Endodermal cell (in vitro differentiated cells): ENCODE data around the gene MFAP5. TPM values are rescaled to one million over a fixed set of nuclear protein-coding genes. Genes with fewer than 3 reads are reported as not detected.

Source experiments
- DNase-seq: peaks from one replicate; pipeline ENCODE4 v3.0.0-alpha.2; 2017
- H3K27ac ChIP-seq: 2 replicates; pipeline ENCODE4 v1.5.1; 2013; ENCODE audit warnings: mild to moderate bottlenecking, low read depth, low read length, moderate library complexity
- H3K27me3 ChIP-seq: 2 replicates; pipeline ENCODE4 v1.6.1; 2013; ENCODE audit warnings: mild to moderate bottlenecking, low read length, moderate library complexity; ENCODE audit not compliant: insufficient read depth, control insufficient read depth, poor library complexity, severe bottlenecking
- H3K36me3 ChIP-seq: 2 replicates; pipeline ENCODE4 v1.7.0; 2013; ENCODE audit warnings: mild to moderate bottlenecking, low read length, moderate library complexity; ENCODE audit not compliant: control insufficient read depth, insufficient read depth
- H3K4me1 ChIP-seq: one replicate; pipeline ENCODE4 v1.7.0; 2013; ENCODE audit warnings: low read length; ENCODE audit not compliant: control insufficient read depth, insufficient read depth
- H3K4me3 ChIP-seq: 2 replicates; pipeline ENCODE4 v1.5.1; 2013; ENCODE audit warnings: mild to moderate bottlenecking, low read length, moderate library complexity
- H3K9ac ChIP-seq: 2 replicates; pipeline ENCODE4 v1.6.1; 2013; ENCODE audit warnings: mild to moderate bottlenecking, low read length, moderate library complexity; ENCODE audit not compliant: poor library complexity, severe bottlenecking; ENCODE audit errors: extremely low read depth
- H3K9me3 ChIP-seq: 2 replicates; pipeline ENCODE4 v1.6.1; 2013; ENCODE audit warnings: mild to moderate bottlenecking, low read length, moderate library complexity; ENCODE audit not compliant: control insufficient read depth
- H3K27ac Mint-ChIP-seq: 2 replicates; pipeline ENCODE4 v1.8.0; 2020; ENCODE audit warnings: mixed read lengths
- H3K27me3 Mint-ChIP-seq: 2 replicates; pipeline ENCODE4 v1.8.0; 2021; ENCODE audit warnings: mild to moderate bottlenecking, mixed read lengths; ENCODE audit not compliant: insufficient read depth
- H3K36me3 Mint-ChIP-seq: 2 replicates; pipeline ENCODE4 v1.8.0; 2020; ENCODE audit warnings: low read depth, mixed read lengths
- H3K4me1 Mint-ChIP-seq: 2 replicates; pipeline ENCODE4 v1.8.0; 2020; ENCODE audit warnings: mixed read lengths
- H3K4me3 Mint-ChIP-seq: 2 replicates; pipeline ENCODE4 v1.8.0; 2020; ENCODE audit warnings: mild to moderate bottlenecking, moderate library complexity, mixed read lengths
- H3K9me3 Mint-ChIP-seq: 2 replicates; pipeline ENCODE4 v1.8.0; 2020; ENCODE audit warnings: mild to moderate bottlenecking, mixed read lengths
- CTCF ChIP-seq: fragments of 200-600 bp; sonication (generic); conservative IDR thresholded peaks from 2 replicates; pipeline ENCODE4 v1.5.0; 2021; ENCODE audit warnings: antibody characterized with exemption, mild to moderate bottlenecking
- WGBS, 2 experiments: methylation state at CpG; one replicate each; pipeline versions ENCODE4 v1.1.5 to v1.1.7; 2013; ENCODE audit warnings: missing lambda C conversion rate in 2 of 2, mixed read lengths in 1 of 2; ENCODE audit not compliant: insufficient coverage in 1 of 2, insufficient read length in 1 of 2; 5-methylcytosine and 5-hydroxymethylcytosine counted together
- total RNA-seq, 2 donors: library from RNA; stranded (reverse); fragmentation: NEBNext Ultra II Directional in 1 of 2; extraction: Animal tissue kit (Norgen Biotek cat#: 25700) in 1 of 2; gene quantifications; 2 replicates in 1 of 2; 3 replicates in 1 of 2; pipeline ENCODE4 v1.2.1, GENCODE V29; 2021

MFAP5 gene
- total RNA-seq, 2 donors from 2014 or later, result 0.44 TPM; not detected in 1

- TF ChIP-seq CTCF, result no peak
- Mint-ChIP-seq H3K4me1 (no peaks in the 10 kb centered on the region), H3K4me3 (no peak overlapping the region), H3K27ac (no peak overlapping the region), H3K36me3 (peaks cover 6% of the 10 kb centered on the region), H3K27me3 (no peaks in the 10 kb centered on the region), H3K9me3 (peaks cover 12% of the 10 kb centered on the region)
- Histone ChIP-seq H3K36me3 (no peaks in the 10 kb centered on the region), H3K4me1 (no peaks in the 10 kb centered on the region), H3K4me3 (no peak overlapping the region), H3K27me3 (no peaks in the 10 kb centered on the region), H3K9me3 (no peaks in the 10 kb centered on the region), H3K9ac (no peak overlapping the region), H3K27ac (no peak overlapping the region)
- no peak for DNase-seq
- 95 to 100% methylated on average over 3 of the region's 4 CpGs for WGBS, 2 experiments
Observed at GRCh38 chr12:8665759-8666158, 3.1 kb upstream of the MFAP5 start.

GRCh38 chr12:8664228-8664913 lies 1.7 kb upstream of the MFAP5 start:
- Mint-ChIP-seq H3K9me3 (peaks cover under 1% of the 10 kb centered on the region), H3K27ac (no peak overlapping the region)

GRCh38 chr12:8661751-8662150 lies 875 bp downstream of the MFAP5 start:
- no peak overlapping the region for H3K27ac ChIP-seq
- no peaks in the 10 kb centered on the region for H3K27me3 ChIP-seq
- Mint-ChIP-seq H3K9me3 (no peaks in the 10 kb centered on the region), H3K4me3 (no peak overlapping the region), H3K27ac (no peak overlapping the region), H3K36me3 (no peaks in the 10 kb centered on the region), H3K4me1 (peaks cover 6% of the 10 kb centered on the region), H3K27me3 (no peaks in the 10 kb centered on the region)
- no peaks in the 10 kb centered on the region for H3K36me3 ChIP-seq
- no peak overlapping the region for H3K9ac ChIP-seq
- DNase-seq, result no peak
- peaks cover 5% of the 10 kb centered on the region for H3K4me1 ChIP-seq
- no peak overlapping the region for H3K4me3 ChIP-seq
- H3K9me3 ChIP-seq, result no peaks in the 10 kb centered on the region
- WGBS, 2 experiments, result 96% methylated on average over 2 of the region's 3 CpGs; no CpG with 5 or more reads in 1 of the 2 experiments
- TF ChIP-seq CTCF, result no peak

More at GRCh38 chr12:8664228-8664913, 1.7 kb upstream of the MFAP5 start:
- Mint-ChIP-seq H3K36me3 (peaks cover under 1% of the 10 kb centered on the region), H3K27me3 (no peaks in the 10 kb centered on the region), H3K4me1 (no peaks in the 10 kb centered on the region), H3K4me3 (no peak overlapping the region)
- Histone ChIP-seq H3K36me3 (no peaks in the 10 kb centered on the region), H3K9ac (no peak overlapping the region), H3K9me3 (no peaks in the 10 kb centered on the region), H3K27ac (no peak overlapping the region), H3K27me3 (no peaks in the 10 kb centered on the region), H3K4me3 (no peak overlapping the region), H3K4me1 (no peaks in the 10 kb centered on the region)
- TF ChIP-seq CTCF, result no peak
- 96 to 98% methylated on average over 4 to 5 of the region's 5 CpGs for WGBS, 2 experiments
- peak; percentile 2 for DNase-seq
